IPS-18c (cell line): ENCODE results near the gene FSTL4.

Source experiments
- H3K4me3 ChIP-seq: 2 replicates; pipeline ENCODE4 v1.7.0; 2013; ENCODE audit warnings: low read depth, mild to moderate bottlenecking, low read length, moderate library complexity; ENCODE audit not compliant: insufficient read depth
- H3K9me3 ChIP-seq: one replicate; pipeline ENCODE4 v1.6.1; 2013; ENCODE audit warnings: mild to moderate bottlenecking, low read length, moderate library complexity; ENCODE audit not compliant: control insufficient read depth, insufficient read depth

FSTL4 gene

DNA sequence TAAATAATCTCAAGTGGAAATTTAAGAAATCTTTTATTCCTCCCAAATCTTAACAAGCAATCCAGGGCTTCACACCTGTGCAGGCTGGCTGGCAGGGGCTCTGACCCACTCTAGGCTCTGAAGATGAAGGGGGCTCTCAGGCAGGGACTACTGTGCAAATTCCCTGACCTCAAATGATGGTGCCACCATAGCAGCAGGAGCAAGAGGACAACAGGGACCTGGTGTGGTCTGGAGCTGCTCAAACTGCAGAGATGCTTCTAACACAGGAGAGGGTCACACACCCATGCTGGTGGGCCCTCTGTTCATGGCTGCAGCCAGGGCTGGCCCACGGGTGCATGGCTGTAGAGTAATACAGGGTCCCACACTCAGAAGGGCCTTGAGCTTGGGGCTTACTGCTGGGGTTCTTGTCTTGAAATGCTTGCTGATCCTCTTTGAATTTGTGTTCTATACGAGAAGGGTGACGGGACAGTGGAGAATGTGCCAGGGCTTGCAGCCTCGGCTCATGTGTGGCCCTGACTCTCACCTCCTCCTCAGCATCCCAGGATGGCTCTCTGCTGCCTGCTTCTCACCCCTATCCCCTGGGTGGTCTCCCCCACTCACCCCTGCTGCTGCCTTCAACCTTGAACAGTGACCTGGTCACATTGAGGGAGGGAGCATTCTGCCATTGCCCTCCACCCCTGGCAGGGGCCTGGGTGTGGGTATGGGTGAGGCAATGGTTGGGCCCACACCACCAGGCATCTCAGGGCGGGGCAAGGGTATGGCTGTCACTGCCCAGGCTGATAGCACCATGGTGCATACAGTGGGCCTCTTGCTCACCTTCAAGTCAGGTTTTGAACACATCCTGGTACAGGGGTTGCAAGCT is 191.7 kb downstream of the FSTL4 start:
- H3K4me3 ChIP-seq, result no peak overlapping the region

DNA sequence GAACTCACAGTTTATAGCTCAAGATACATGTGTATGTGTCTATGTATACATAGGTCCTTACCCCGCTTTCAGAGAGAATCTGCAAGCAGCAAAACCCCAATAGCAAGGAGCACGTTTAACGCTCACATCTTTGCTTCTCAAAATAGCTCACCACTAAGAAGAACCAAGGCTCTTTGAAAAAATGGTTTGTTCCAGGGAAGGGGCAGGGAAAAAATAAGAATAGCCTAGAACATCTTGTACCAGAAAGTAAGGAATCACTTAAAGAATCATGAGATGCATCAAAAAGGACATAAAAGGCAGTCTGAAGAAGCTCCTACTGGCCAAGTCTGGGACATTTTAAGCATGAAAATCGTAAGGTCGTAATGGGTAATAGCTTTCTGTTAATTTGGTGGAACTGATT is 196.4 kb downstream of the FSTL4 start:
- Histone ChIP-seq H3K9me3 (no peaks in the 10 kb centered on the region), H3K4me3 (no peak overlapping the region)

More for the DNA sequence above, 191.7 kb downstream of the FSTL4 start:
- no peaks in the 10 kb centered on the region for H3K9me3 ChIP-seq

DNA sequence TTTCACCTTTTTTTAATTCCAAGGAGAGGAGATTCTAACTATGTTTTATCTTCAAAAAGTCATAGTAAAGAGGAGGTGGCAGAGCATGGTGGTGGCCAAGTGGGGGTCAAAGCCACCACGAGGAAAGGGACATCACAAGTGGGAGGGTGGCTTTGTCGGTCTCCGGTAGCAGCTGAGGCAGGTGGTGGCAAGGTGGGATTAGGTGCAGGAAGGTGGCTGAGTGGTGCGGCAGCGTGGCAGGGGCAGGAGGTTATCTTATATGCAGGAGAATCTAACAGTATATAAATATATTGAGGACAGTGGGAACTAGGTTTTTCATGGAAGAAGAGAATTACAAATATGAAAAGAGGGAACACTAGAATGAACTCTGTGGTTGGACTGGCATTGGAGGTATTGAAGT is 196.8 kb downstream of the FSTL4 start:
- Histone ChIP-seq H3K9me3 (no peaks in the 10 kb centered on the region), H3K4me3 (no peak overlapping the region)

GRCh38 chr5:133412661-133413060 is 199.7 kb downstream of the FSTL4 start:
- H3K4me3 ChIP-seq, result no peak overlapping the region
- H3K9me3 ChIP-seq, result no peaks in the 10 kb centered on the region

GRCh38 chr5:133410335-133410828 is 202.0 kb downstream of the FSTL4 start:
- H3K9me3 ChIP-seq, result no peaks in the 10 kb centered on the region
- H3K4me3 ChIP-seq, result no peak overlapping the region

GRCh38 chr5:133409210-133409674 is 203.1 kb downstream of the FSTL4 start:
- no peak overlapping the region for H3K4me3 ChIP-seq
- H3K9me3 ChIP-seq, result no peaks in the 10 kb centered on the region

DNA sequence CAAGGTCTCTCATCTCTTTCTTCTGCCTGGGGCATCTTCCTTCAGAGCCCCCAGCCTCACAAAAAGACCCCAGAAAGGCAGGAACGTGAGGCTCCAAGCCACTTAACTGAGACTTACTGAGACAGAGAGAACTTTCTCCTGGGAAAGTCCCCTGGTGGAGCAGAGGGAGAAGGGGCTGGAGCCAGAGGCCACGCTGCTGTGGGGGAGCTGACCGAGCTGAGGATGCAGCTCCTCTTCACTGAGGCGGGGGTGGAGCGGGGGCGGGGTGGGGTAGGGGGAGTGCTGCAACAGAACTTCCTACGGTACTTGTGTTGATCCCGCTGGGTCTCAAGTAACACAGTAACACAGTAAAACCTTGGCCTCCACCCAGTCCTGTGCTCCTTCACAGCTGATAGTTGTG is 204.0 kb downstream of the FSTL4 start:
- Histone ChIP-seq H3K9me3 (no peaks in the 10 kb centered on the region), H3K4me3 (no peak overlapping the region)

- Histone ChIP-seq H3K9me3 (no peaks in the 10 kb centered on the region), H3K4me3 (no peak overlapping the region)
Observed at GRCh38 chr5:133406977-133407632, 205.2 kb downstream of the FSTL4 start.

DNA sequence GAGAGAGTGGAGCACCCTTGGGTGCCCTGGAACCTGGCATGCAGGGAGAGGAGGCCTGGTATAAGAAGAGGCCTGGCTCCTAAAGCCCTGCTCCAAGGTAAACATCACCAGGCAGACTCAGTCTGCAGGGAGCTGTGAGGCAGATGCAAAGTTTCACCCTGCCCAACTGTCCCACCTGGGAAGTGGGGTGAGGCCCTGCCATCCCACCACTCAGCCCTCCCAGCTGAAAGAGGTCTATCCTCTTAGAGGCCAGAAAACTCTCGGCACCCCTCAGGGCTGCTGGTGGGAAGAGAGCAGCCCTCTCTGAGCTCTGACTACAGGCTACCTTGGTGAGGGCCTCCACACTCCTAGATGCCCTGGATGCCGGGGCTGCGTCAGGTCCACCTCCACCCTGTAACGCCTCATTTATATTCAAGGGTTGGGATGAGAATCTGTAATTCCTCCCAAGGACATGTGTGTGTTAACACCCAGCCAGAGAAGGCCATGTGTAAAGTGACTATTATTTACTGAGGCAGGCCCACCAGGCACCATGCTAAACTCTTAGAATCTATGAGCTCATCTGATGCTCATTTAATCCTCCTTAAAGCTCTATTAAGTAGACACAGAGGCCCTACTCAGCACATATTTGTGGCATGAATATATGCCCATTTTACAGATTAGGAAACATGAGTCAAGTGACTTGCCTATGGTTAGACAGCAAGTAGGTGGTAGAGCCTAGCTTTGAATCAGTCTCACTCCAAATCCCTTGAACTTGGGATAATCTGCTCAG is 205.9 kb downstream of the FSTL4 start:
- Histone ChIP-seq H3K9me3 (no peaks in the 10 kb centered on the region), H3K4me3 (no peak overlapping the region)

DNA sequence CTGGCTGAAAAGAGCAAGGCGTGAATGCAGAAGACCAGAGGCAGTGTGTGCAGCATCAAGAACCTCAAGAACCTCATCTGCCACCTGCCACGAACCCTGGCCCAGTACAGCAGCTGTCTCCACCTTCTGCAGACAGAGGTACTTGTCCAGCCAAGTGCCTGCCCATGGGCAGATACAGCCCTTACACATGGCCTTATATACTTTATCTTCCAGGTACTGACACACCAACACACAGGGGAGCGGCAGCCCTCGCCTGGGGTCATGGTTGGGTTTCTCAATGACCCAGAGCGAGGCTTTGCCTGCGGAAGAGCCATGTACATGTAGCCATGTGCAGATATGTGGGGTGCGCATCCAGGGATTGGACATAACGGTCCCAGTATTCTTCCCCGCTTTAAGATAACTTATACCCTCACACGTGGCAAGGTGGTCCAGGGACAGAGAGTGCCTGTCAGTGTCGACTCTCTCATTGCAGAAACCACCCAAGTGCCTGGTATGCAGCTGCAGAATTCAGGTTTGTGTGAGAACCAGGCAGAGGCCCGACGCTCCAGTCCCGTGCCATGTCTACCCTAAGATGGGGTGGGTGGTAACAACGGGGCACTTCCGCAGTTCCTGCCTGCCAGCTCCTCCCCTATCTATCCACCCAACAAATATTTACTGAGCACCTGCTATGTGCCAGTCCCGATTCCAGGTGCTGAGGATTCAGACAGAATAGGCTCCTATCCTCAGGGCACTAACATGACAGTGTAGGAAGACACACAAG is 206.9 kb downstream of the FSTL4 start:
- H3K4me3 ChIP-seq, result no peak overlapping the region
- no peaks in the 10 kb centered on the region for H3K9me3 ChIP-seq

DNA sequence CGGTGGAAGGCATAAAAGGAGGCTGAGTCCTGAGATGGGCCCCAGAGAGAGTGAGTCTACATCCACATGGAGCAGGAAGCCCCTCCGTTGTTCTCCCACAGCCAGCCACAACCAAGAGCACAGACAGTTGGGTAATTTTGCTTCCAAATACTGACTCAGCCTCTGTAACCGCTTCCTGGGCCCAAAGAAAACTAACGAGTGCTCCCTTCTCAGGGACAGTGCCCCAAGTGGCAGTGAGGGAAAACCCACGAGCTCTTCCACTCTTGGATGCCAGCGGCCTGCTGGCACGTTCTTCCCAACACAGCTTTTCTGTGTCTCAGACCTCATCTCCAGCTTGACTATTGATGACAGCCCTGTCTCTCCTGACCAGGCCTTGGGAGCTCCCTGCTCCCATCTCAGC is 207.6 kb downstream of the FSTL4 start:
- no peak overlapping the region for H3K4me3 ChIP-seq
- no peaks in the 10 kb centered on the region for H3K9me3 ChIP-seq

- H3K9me3 ChIP-seq, result no peaks in the 10 kb centered on the region
Observed at GRCh38 chr5:133403741-133404364, 208.5 kb downstream of the FSTL4 start.

GRCh38 chr5:133402775-133403174 is 209.6 kb downstream of the FSTL4 start:
- Histone ChIP-seq H3K4me3 (no peak overlapping the region), H3K9me3 (no peaks in the 10 kb centered on the region)

More at GRCh38 chr5:133403741-133404364, 208.5 kb downstream of the FSTL4 start:
- no peak overlapping the region for H3K4me3 ChIP-seq

DNA sequence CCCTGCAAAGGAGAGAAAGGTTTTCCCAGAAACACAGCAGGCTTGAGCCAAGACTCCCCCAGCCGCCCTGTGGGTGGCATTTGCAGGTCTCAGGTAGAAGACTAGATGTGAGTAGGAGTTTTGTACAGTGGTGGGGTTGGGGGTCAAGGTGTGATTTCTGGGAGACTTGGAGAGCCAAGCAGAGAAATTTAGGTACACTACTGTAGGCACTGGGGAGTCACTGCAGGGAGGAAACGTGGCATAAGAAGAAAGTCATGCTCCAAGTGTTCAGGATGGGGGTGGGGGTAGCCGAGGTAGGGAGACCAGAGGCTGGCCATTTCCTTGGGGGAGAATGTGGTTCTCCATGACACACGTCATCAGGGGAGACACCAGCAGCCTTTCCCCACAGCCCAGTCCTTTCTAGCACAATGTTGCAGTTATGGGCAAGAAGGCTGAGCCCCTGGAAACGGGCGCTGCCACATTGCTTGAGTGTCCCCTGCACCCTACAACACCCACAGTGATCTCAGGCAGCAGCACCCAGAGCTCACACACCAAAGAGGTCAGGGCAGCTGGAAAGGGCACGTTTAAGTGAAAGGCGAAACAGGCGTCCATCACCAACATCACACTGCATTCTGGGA is 210.5 kb downstream of the FSTL4 start:
- no peaks in the 10 kb centered on the region for H3K9me3 ChIP-seq
- H3K4me3 ChIP-seq, result no peak overlapping the region

GRCh38 chr5:133400831-133401351 is 211.4 kb downstream of the FSTL4 start:
- H3K9me3 ChIP-seq, result no peaks in the 10 kb centered on the region

GRCh38 chr5:133400120-133400519 is 212.2 kb downstream of the FSTL4 start:
- Histone ChIP-seq H3K4me3 (no peak overlapping the region), H3K9me3 (no peaks in the 10 kb centered on the region)

More at GRCh38 chr5:133400831-133401351, 211.4 kb downstream of the FSTL4 start:
- H3K4me3 ChIP-seq, result no peak overlapping the region
